Measurements from ENCODE around the gene NKIRAS2. TPM values are rescaled to one million over a fixed set of nuclear protein-coding genes. Genes with fewer than 3 reads are reported as not detected.

The NKIRAS2 gene
- total and polyA plus RNA-seq, 2 of the 13 experiments (the other 11 are each of a cell fraction or from before 2014, with no cell fraction given), result 27.9 to 42.0 TPM

- TF ChIP-seq PATZ1 (CRISPR knock-in tag; IDR thresholded peaks at IDR 0.05) (no peak), DR1 (CRISPR knock-in tag; IDR thresholded peaks at IDR 0.05) (0 out of 2 replicates have a peak, but pooled peaks have one; percentile 40), RXRA (CRISPR knock-in tag; IDR thresholded peaks at IDR 0.05) (peak; percentile 63; the same call in 1 of the 2 replicates), SMAD9 (CRISPR knock-in tag; IDR thresholded peaks at IDR 0.05) (no peak), ZNF678 (CRISPR knock-in tag; IDR thresholded peaks at IDR 0.05) (no peak), SOX5 (CRISPR knock-in tag; IDR thresholded peaks at IDR 0.05; ENCODE audit: borderline replicate concordance) (no peak), EHMT2 (IDR thresholded peaks at IDR 0.05; ENCODE audit: borderline replicate concordance, low read depth, low read length) (no peak), POLR2G (IDR thresholded peaks at IDR 0.05; ENCODE audit: low read depth, low read length) (peak; percentile 58), ATF3 (CRISPR knock-in tag; IDR thresholded peaks at IDR 0.05) (0 out of 2 replicates have a peak, but pooled peaks have one; percentile 15), ZNF563 (CRISPR knock-in tag; IDR thresholded peaks at IDR 0.05) (no peak), BHLHE40 (IDR thresholded peaks at IDR 0.05; ENCODE audit: low read length) (no peak), PHF21A (CRISPR knock-in tag; IDR thresholded peaks at IDR 0.05) (no peak), SKI (IDR thresholded peaks at IDR 0.05; ENCODE audit: partially characterized antibody) (no peak), ZNF788 (CRISPR knock-in tag; IDR thresholded peaks at IDR 0.05; ENCODE audit: borderline replicate concordance) (no peak), HOMEZ (CRISPR knock-in tag; IDR thresholded peaks at IDR 0.05; ENCODE audit: low read depth) (no peak; the same call in 1 of the 2 replicates), PLSCR1 (CRISPR knock-in tag; IDR thresholded peaks at IDR 0.05; ENCODE audit: borderline replicate concordance) (no peak), NR0B2 (CRISPR knock-in tag; IDR thresholded peaks at IDR 0.05) (peak; percentile 68; the same call in 1 of the 2 replicates), TP53 (CRISPR knock-in tag; conservative IDR thresholded peaks at IDR 0.05) (no peak), ZEB1 (IDR thresholded peaks at IDR 0.05; ENCODE audit: insufficient replicate concordance, low read depth) (no peak), ZNF562 (CRISPR knock-in tag; IDR thresholded peaks at IDR 0.05; ENCODE audit: borderline replicate concordance) (no peak), XRCC5 (optimal IDR thresholded peaks at IDR 0.05; ENCODE audit: low read length) (peak; percentile 92), AGO2 (optimal IDR thresholded peaks at IDR 0.05; ENCODE audit: low read depth, low read length) (peak; percentile 27), MAF1 (CRISPR knock-in tag; IDR thresholded peaks at IDR 0.05; ENCODE audit: borderline replicate concordance) (no peak), SALL2 (CRISPR knock-in tag; IDR thresholded peaks at IDR 0.05) (no peak), THAP8 (CRISPR knock-in tag; IDR thresholded peaks at IDR 0.05; ENCODE audit: borderline replicate concordance) (no peak)
Observed at GRCh38 chr17:42027961-42028790, 8.3 kb downstream of the NKIRAS2 start (continued).

All from HepG2 (cell line).